MG63 (cell line): ENCODE results near the gene KIAA1958. TPM values are rescaled to one million over a fixed set of nuclear protein-coding genes. Genes with fewer than 3 reads are reported as not detected.
A peak's percentile ranks its signal among the peaks of the same experiment; 100 is the strongest.

Experiments used
- DNase-seq: peaks from one replicate; pipeline ENCODE4 v3.0.0-alpha.2; 2020
- H3K27me3 ChIP-seq: fragments of 250-450 bp; sonication (Bioruptor Pico); 2 replicates; pipeline ENCODE4 v1.5.1; 2020; ENCODE audit warnings: mild to moderate bottlenecking, moderate library complexity
- H3K36me3 ChIP-seq: fragments of 250-450 bp; sonication (Bioruptor Pico); 2 replicates; pipeline ENCODE4 v1.5.1; 2020; ENCODE audit warnings: mild to moderate bottlenecking, moderate library complexity
- H3K4me3 ChIP-seq: fragments of 250-450 bp; sonication (Bioruptor Pico); 2 replicates; pipeline ENCODE4 v1.5.1; 2020; ENCODE audit warnings: mild to moderate bottlenecking, moderate library complexity
- H3K9me3 ChIP-seq: fragments of 250-450 bp; sonication (Bioruptor Pico); 2 replicates; pipeline ENCODE4 v1.5.1; 2020; ENCODE audit warnings: mild to moderate bottlenecking, moderate library complexity
- total RNA-seq: library from RNA; depleted of rRNA; stranded (reverse); fragments of >200 nt; shearing (Covaris generic); gene quantifications from 2 replicates; pipeline ENCODE4 v1.2.3, GENCODE V29; 2014; ENCODE audit warnings: low replicate concordance; rRNA removed

Gene KIAA1958
- total RNA-seq: 0.07 and 1.1 TPM in 2 replicates

GRCh38 chr9:112486221-112487007, at the start of gene KIAA1958:
Gene KIAA1958, plus strand, starts transcription at chr9:112486827. Its CDS starts 87,254 bp downstream, at chr9:112574081.
- H3K4me3 ChIP-seq: peak within 1 kb of the TSS; percentile 70
- peak; percentile 92 for DNase-seq
- H3K36me3 ChIP-seq: no peaks in the 10 kb centered on the region
- no peaks in the 10 kb centered on the region for H3K9me3 ChIP-seq
- H3K27me3 ChIP-seq: no peaks in the 10 kb centered on the region

GRCh38 chr9:112437406-112437805, 49.2 kb upstream of the KIAA1958 start:
- Histone ChIP-seq H3K27me3 (no peaks in the 10 kb centered on the region), H3K4me3 (no peak overlapping the region), H3K36me3 (peaks cover 16% of the 10 kb centered on the region), H3K9me3 (no peaks in the 10 kb centered on the region)
- no peak for DNase-seq

GRCh38 chr9:112439171-112439570, 47.5 kb upstream of the KIAA1958 start:
- no peaks in the 10 kb centered on the region for H3K27me3 ChIP-seq
- peaks cover 19% of the 10 kb centered on the region for H3K36me3 ChIP-seq
- H3K4me3 ChIP-seq: no peak overlapping the region
- H3K9me3 ChIP-seq: no peaks in the 10 kb centered on the region
- DNase-seq: no peak

GRCh38 chr9:112439825-112440224, 46.8 kb upstream of the KIAA1958 start:
- no peak for DNase-seq
- Histone ChIP-seq H3K36me3 (peaks cover 16% of the 10 kb centered on the region), H3K9me3 (no peaks in the 10 kb centered on the region)

GRCh38 chr9:112443200-112443599, 43.4 kb upstream of the KIAA1958 start:
- H3K4me3 ChIP-seq: no peak overlapping the region
- H3K36me3 ChIP-seq: peaks cover 8% of the 10 kb centered on the region; the same call in 1 of the 2 replicates
- H3K27me3 ChIP-seq: no peaks in the 10 kb centered on the region
- H3K9me3 ChIP-seq: no peaks in the 10 kb centered on the region
- DNase-seq: no peak

More at GRCh38 chr9:112439825-112440224, 46.8 kb upstream of the KIAA1958 start:
- Histone ChIP-seq H3K27me3 (no peaks in the 10 kb centered on the region), H3K4me3 (no peak overlapping the region)

- DNase-seq: no peak
- Histone ChIP-seq H3K4me3 (no peak overlapping the region), H3K27me3 (no peaks in the 10 kb centered on the region), H3K9me3 (no peaks in the 10 kb centered on the region), H3K36me3 (peaks cover 8% of the 10 kb centered on the region; the same call in 1 of the 2 replicates)
These were observed 43.0 kb upstream of the KIAA1958 start for GRCh38 chr9:112443636-112444035.

- Histone ChIP-seq H3K4me3 (no peak overlapping the region), H3K9me3 (no peaks in the 10 kb centered on the region), H3K27me3 (no peaks in the 10 kb centered on the region), H3K36me3 (peaks cover 8% of the 10 kb centered on the region; the same call in 1 of the 2 replicates)
- no peak for DNase-seq
These were observed 41.4 kb upstream of the KIAA1958 start for GRCh38 chr9:112445196-112445595.

GRCh38 chr9:112446080-112446479, 40.5 kb upstream of the KIAA1958 start:
- no peak for DNase-seq
- no peaks in the 10 kb centered on the region for H3K27me3 ChIP-seq
- H3K36me3 ChIP-seq: peaks cover 8% of the 10 kb centered on the region; the same call in 1 of the 2 replicates
- no peaks in the 10 kb centered on the region for H3K9me3 ChIP-seq
- H3K4me3 ChIP-seq: no peak overlapping the region

- peaks cover 4% of the 10 kb centered on the region; the same call in 1 of the 2 replicates for H3K36me3 ChIP-seq
- H3K27me3 ChIP-seq: no peaks in the 10 kb centered on the region
- no peak for DNase-seq
- no peaks in the 10 kb centered on the region for H3K9me3 ChIP-seq
- H3K4me3 ChIP-seq: no peak overlapping the region
These were observed 40.1 kb upstream of the KIAA1958 start for GRCh38 chr9:112446526-112446925.

- H3K9me3 ChIP-seq: no peaks in the 10 kb centered on the region
- no peak overlapping the region for H3K4me3 ChIP-seq
- DNase-seq: no peak
- H3K36me3 ChIP-seq: peaks cover 3% of the 10 kb centered on the region; the same call in 1 of the 2 replicates
- no peaks in the 10 kb centered on the region for H3K27me3 ChIP-seq
These were observed 39.3 kb upstream of the KIAA1958 start for GRCh38 chr9:112447283-112447761.

- no peaks in the 10 kb centered on the region for H3K9me3 ChIP-seq
- H3K36me3 ChIP-seq: peaks cover 49% of the 10 kb centered on the region
- H3K27me3 ChIP-seq: no peaks in the 10 kb centered on the region
- H3K4me3 ChIP-seq: no peak overlapping the region
- no peak for DNase-seq
These were observed 23.8 kb upstream of the KIAA1958 start for GRCh38 chr9:112462855-112463254.

- no peaks in the 10 kb centered on the region for H3K27me3 ChIP-seq
- H3K9me3 ChIP-seq: no peaks in the 10 kb centered on the region
- no peak for DNase-seq
- H3K4me3 ChIP-seq: no peak overlapping the region
- H3K36me3 ChIP-seq: peaks cover 38% of the 10 kb centered on the region
These were observed 21.3 kb upstream of the KIAA1958 start for GRCh38 chr9:112465352-112465751.

- Histone ChIP-seq H3K36me3 (peaks cover 32% of the 10 kb centered on the region), H3K27me3 (no peaks in the 10 kb centered on the region), H3K4me3 (no peak overlapping the region), H3K9me3 (peaks cover 5% of the 10 kb centered on the region; the same call in 1 of the 2 replicates)
- no peak for DNase-seq
These were observed 13.6 kb upstream of the KIAA1958 start for GRCh38 chr9:112472996-112473395.

- peaks cover 6% of the 10 kb centered on the region for H3K9me3 ChIP-seq
- H3K27me3 ChIP-seq: no peaks in the 10 kb centered on the region
- H3K4me3 ChIP-seq: no peak overlapping the region
- peaks cover 29% of the 10 kb centered on the region for H3K36me3 ChIP-seq
- no peak for DNase-seq
These were observed 12.6 kb upstream of the KIAA1958 start for GRCh38 chr9:112473986-112474385.

- DNase-seq: no peak
- no peak overlapping the region for H3K4me3 ChIP-seq
- H3K27me3 ChIP-seq: no peaks in the 10 kb centered on the region
- peaks cover 31% of the 10 kb centered on the region for H3K36me3 ChIP-seq
- peaks cover 6% of the 10 kb centered on the region for H3K9me3 ChIP-seq
These were observed 11.3 kb upstream of the KIAA1958 start for GRCh38 chr9:112475318-112475717.

GRCh38 chr9:112477330-112477729, 9.3 kb upstream of the KIAA1958 start:
- no peak for DNase-seq
- Histone ChIP-seq H3K4me3 (no peak overlapping the region), H3K27me3 (no peaks in the 10 kb centered on the region), H3K9me3 (peaks cover 6% of the 10 kb centered on the region), H3K36me3 (peaks cover 18% of the 10 kb centered on the region)

- H3K9me3 ChIP-seq: peaks cover 6% of the 10 kb centered on the region
- DNase-seq: no peak
- H3K27me3 ChIP-seq: no peaks in the 10 kb centered on the region
- no peak overlapping the region for H3K4me3 ChIP-seq
- H3K36me3 ChIP-seq: peaks cover 12% of the 10 kb centered on the region
These were observed 7.4 kb upstream of the KIAA1958 start for GRCh38 chr9:112479221-112479620.

- Histone ChIP-seq H3K4me3 (no peak overlapping the region), H3K9me3 (no peaks in the 10 kb centered on the region), H3K27me3 (no peaks in the 10 kb centered on the region), H3K36me3 (no peaks in the 10 kb centered on the region)
- no peak for DNase-seq
These were observed 2.0 kb upstream of the KIAA1958 start for GRCh38 chr9:112484607-112485006.
